ENCODE results near the gene IL37. TPM values are rescaled to one million over a fixed set of nuclear protein-coding genes. Genes with fewer than 3 reads are reported as not detected.

The IL37 gene, protein sequence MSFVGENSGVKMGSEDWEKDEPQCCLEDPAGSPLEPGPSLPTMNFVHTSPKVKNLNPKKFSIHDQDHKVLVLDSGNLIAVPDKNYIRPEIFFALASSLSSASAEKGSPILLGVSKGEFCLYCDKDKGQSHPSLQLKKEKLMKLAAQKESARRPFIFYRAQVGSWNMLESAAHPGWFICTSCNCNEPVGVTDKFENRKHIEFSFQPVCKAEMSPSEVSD
- polyA plus RNA-seq: not detected in 2 replicates

DNA sequence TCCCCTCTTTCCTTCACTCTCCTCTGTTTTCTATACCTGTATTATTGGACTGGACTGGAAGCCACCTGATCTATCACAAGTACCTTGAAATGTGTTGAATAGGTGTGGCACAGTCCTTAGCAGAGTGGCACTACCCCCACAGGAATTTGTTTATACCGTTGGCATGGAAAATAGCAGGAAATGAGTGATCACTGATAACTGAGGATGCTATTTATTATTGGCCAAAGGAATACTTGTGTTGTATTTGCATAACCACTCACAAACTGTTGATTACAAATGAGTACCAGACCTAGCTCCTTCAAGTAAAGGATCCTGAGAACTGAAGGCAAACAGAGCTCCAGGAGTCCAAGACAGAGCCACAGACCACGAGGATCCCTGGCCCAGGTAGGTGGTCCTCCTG is at the start of gene IL37:
Gene IL37 (plus strand): TSS at position 301 of the 400 bp plus-strand sequence. CDS start 1,848 bp downstream, outside the sequence.

Other genes starting within 250 kb of the IL37 start
- gene NT5DC4, start 190.1 kb upstream of the IL37 start, polyA plus RNA-seq: 0.18 TPM in 1 of 2 replicates, not detected in the other
- gene CKAP2L, start 146.6 kb upstream of the IL37 start, polyA plus RNA-seq: 3.7 TPM in 1 of 2 replicates, not detected in the other
- gene IL1A, start 126.7 kb upstream of the IL37 start, polyA plus RNA-seq: not detected in 2 replicates
- gene IL1B, start 74.4 kb upstream of the IL37 start, polyA plus RNA-seq: not detected in 2 replicates
- not detected in 2 replicates for gene IL36G, start 66.8 kb downstream of the IL37 start, polyA plus RNA-seq
- gene IL36A, start 94.3 kb downstream of the IL37 start, polyA plus RNA-seq: not detected in 2 replicates
- gene IL36B, start 141.7 kb downstream of the IL37 start, polyA plus RNA-seq: not detected in 2 replicates
- gene IL36RN, start 148.0 kb downstream of the IL37 start, polyA plus RNA-seq: not detected in 2 replicates
- not detected in 2 replicates for gene IL1F10, start 156.8 kb downstream of the IL37 start, polyA plus RNA-seq
- gene IL1RN, start 216.4 kb downstream of the IL37 start, polyA plus RNA-seq: not detected in 2 replicates

Data from Purkinje cell (primary cell).